Activated gamma-delta T cell treated with Interleukin-2 at 50 U/mL for 16 hours (primary cell): ENCODE measurements around the gene ARMC5.

Experiments
- DNase-seq: peaks from one replicate; pipeline ENCODE4 v3.0.0-alpha.2; 2020

ARMC5 gene

DNA sequence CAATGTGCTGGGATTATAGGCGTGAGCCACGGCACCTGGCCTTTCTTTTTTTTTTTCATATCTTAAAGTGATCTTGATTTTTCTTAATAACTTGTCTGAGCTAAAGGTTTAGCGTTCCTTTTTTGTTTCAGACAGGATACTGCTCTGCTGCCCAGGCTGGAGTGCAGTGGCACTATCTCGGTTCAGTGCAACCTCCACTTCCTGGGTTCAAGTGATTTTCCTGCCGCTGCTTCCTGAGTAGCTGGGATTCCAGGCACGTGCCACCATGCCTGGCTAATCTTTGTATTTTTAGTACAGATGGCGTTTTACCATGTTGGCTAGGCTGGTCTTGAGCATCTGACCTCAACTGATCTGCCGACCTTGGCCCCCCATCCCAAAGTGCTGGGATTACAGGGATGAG is 44.9 kb downstream of the ARMC5 start:
- DNase-seq = no peak

DNA sequence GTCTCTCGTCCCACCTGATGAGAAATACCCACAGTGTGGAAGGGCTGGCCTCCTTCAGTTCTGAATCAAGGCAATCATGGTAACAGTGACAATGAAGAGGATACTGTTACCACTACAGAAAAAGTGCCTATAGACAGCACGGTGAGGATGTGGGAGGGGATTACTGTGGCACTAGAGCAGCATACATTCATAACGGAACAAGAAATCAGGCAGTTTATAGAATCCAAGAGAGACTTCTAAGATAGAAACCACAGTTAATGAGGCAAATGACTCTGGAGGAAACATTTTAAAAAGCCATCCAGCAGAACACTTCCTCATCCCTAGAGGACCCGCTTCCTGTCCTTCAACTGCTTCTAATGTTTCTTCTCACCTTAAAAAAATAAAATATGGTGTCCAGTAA is 46.2 kb downstream of the ARMC5 start:
- no peak for DNase-seq

DNA sequence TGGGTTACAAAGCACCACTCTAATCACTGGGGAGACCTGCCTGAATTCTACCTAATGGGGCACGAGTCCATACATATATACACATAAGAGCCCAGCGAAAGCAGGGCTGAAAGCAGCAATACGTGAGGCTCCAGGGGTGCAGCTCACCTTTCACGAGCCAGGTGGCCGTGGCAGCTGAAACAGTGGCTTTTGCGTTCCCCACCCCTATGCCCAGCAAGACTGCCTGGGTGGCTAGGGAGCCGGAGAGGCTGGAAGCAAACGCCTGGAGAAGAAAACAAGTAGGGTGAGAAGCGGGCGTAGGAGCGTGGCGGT is 48.3 kb downstream of the ARMC5 start:
- DNase-seq = no peak

DNA sequence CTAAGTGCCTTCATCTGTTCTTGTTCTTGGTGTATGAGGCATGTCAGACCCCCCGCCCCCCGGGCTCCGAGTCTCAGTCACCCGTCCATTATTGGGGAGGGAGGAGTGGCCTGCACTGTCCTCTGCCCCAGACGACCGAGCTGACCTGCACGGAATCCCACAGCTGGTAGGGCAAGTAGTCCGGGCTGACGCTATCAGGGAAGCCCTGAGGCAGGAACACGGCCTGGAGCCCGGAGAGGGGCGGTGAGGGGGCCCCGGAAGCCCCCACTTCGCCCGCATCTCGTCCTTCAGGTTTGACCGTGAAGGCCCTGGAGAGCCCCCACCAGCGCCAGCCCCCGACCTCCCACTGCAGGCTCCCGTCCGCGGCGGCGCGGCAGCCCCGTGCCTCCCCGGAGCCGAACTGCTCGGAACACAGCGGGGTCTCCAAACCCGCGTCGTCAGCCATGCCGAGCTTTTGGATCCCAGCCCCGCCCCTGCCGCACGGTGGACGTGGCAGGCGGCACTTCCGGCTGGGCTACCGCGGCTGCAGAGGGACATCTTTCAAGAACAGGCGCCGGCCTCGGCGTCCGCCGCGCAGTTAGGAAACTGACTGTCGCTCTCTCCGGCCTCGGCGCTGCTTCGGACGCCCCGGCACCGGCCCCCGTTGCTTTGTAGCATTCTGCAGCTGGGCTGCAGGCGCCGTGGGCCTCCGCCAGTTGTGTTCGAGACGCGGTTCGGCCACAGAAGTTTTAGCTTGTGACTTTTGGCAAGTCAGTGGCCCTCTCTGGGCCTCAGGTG is 48.8 kb downstream of the ARMC5 start, which contains the start of gene RUSF1:
Gene RUSF1 (minus strand): TSS at position 463 of the 777 bp plus-strand sequence. CDS start 18 bp downstream, at position 445.
- peak; percentile 79 for DNase-seq

DNA sequence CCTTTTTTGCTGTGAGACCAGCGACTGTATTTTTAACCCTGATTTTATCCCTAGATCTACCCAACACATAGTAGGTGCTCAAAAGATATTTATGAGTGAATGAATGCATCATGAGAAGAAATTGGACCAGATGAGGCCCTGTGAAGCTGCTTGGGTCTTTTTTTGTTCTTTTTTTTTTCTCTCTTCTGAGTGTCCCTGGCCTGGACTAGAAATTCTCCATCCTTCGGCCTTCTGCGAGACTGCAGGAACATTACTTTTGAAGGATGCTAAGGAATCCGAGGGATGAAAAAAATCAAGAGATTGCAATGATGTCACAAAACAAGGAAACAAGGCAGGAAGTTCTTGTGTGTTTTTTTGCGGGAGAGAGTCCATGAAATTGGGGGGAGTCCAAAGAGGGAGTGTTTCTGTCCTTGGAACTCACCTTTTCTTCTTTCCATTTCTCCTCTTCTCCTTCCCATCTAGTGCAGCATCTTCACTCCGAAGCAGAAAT is 49.5 kb downstream of the ARMC5 start:
- DNase-seq = no peak

DNA sequence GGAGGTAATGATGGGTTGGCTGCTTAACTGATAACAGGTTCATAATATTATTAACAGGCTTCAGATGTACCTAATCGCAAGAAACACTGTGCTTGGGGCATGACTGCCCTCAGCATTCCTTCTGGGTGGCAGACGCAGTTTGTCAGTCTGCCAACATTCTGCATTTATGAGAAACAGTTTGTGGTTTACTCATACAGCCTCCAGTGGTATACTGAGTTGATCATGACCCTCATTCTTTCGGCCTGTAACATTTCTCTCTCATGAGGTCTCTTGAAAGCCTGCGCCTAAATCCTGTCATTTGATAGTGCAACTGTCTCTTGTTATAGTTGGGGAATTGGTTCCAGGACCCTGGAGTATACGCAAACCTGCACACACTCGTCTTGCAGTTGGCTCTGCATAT is 53.8 kb downstream of the ARMC5 start:
- DNase-seq = no peak

DNA sequence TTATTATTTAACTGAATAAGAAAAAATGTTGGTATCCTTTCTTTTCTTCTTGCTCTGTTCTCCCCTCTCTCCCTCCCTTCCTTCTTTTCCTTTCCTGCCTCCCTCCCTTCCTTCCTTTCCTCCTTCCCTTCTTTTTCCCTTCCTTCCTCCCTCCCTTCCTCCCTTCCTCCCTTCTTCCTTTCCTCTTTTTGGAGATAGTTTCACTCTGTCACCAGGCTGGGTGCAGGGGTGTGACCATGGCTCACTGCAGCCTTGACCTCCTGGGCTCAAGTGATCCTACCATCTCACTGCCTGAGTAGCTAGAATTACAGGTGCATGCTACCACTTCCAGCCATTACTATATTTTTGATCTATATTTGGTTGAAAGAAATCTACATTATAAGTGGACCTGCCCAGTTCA is 54.6 kb downstream of the ARMC5 start:
- no peak for DNase-seq
